Naive thymus-derived CD8-positive, alpha-beta T cell (primary cell): ENCODE measurements around the gene PIAS2. TPM values are rescaled to one million over a fixed set of nuclear protein-coding genes. Genes with fewer than 3 reads are reported as not detected.
"Not testable (repeated sequence)": the region's sequence is repeated elsewhere in the genome, so short reads cannot be mapped to it uniquely, and the experiment has no call there.

ENCODE experiments used
- ATAC-seq, 2 donors: fragments of 150-1000 bp; cut with Tn5 transposase in 1 of 2; sonication (Bioruptor Pico), chemical (Tn5 transposase) in 1 of 2; 1 replicate in 1 of 2; 2 replicates in 1 of 2; pipeline ENCODE4 v1.10.0; 2021; ENCODE audit warnings: mild to moderate bottlenecking in 2 of 2, moderate library complexity in 2 of 2
- POLR2A ChIA-PET: fragments of 350-600 bp; sonication (Branson Sonifier 250); formaldehyde crosslinking; loops from one replicate; lab custom pipeline; 2021; ENCODE audit warnings: antibody characterized with exemption; lab: Charles Lee
- DNase-seq, 10 donors: peaks; one replicate each; pipeline versions ENCODE4 v3.0.0 to v3.0.0-alpha.2; 2020 to 2022
- H3K27ac Mint-ChIP-seq, 10 donors: one replicate each; pipeline ENCODE4 v1.8.0; 2020 to 2022; ENCODE audit warnings: mild to moderate bottlenecking in 10 of 10, mixed read lengths in 10 of 10, moderate library complexity in 4 of 10, inconsistent platforms in 1 of 10
- H3K27me3 Mint-ChIP-seq, 5 donors: one replicate each; pipeline ENCODE4 v1.8.0; 2021 to 2022; ENCODE audit warnings: mixed read lengths in 5 of 5
- H3K36me3 Mint-ChIP-seq, 3 donors: one replicate each; pipeline ENCODE4 v1.8.0; 2020 to 2022; ENCODE audit warnings: mixed read lengths in 3 of 3, mild to moderate bottlenecking in 2 of 3, inconsistent platforms in 1 of 3
- H3K4me1 Mint-ChIP-seq, 4 donors: one replicate each; pipeline ENCODE4 v1.8.0; 2021 to 2022; ENCODE audit warnings: mixed read lengths in 4 of 4
- H3K4me3 Mint-ChIP-seq, 10 donors: one replicate each; pipeline ENCODE4 v1.8.0; 2020 to 2022; ENCODE audit warnings: mild to moderate bottlenecking in 10 of 10, mixed read lengths in 10 of 10, moderate library complexity in 6 of 10, inconsistent platforms in 1 of 10
- H3K9me3 Mint-ChIP-seq, 9 donors: one replicate each; pipeline ENCODE4 v1.8.0; 2020 to 2022; ENCODE audit warnings: mixed read lengths in 9 of 9, mild to moderate bottlenecking in 3 of 9, inconsistent platforms in 1 of 9, moderate library complexity in 1 of 9
- polyA plus RNA-seq, 3 donors: library from polyadenylated mRNA; unstranded; fragments of 300-500 nt; fragmentation: Illumina TruSeq; gene quantifications; one replicate each; pipeline ENCODE4 v1.2.3, GENCODE V29; 2021
- total RNA-seq, 8 experiments: library from RNA in 2 of 8; stranded (reverse) in 2 of 8; gene quantifications; one replicate each; pipeline ENCODE4 v1.2.3 and lab custom pipeline; 2021 to 2026

PIAS2 gene
- total and polyA plus RNA-seq, 5 experiments from 2014 or later: 16.5 to 45.4 (median 22.8) TPM

DNA sequence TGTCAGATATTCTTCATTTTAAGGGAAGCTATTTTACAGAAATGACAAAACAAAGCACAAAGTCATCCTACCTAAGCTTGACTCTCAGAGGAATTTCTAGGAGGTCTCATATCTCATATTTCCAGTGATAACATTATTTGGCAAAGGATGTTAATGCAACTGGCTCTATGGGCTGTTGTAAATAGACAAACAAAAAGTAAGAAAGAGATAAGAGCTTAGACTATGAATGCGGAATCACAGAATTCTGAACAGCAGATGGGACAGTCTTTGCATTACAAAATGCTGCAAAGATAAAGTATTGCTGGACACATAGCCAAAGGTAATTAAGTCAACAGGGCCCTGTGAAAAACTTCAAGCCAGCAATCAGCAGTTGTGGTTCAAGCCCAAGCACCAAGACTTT lies 23.9 kb downstream of the PIAS2 start:
- POLR2A ChIA-PET: no interaction called here
- H3K4me3 Mint-ChIP-seq: no peak overlapping the region
- peaks cover 23 to 59% (median 45%) of the 10 kb centered on the region in 3 donors for H3K36me3 Mint-ChIP-seq
- no peak overlapping the region for H3K27ac Mint-ChIP-seq
- H3K4me1 Mint-ChIP-seq: peaks cover 30 to 49% (median 42%) of the 10 kb centered on the region in 4 donors
- no peak for DNase-seq
- H3K27me3 Mint-ChIP-seq: no peaks in the 10 kb centered on the region
- no peak for ATAC-seq
- peaks cover 7 to 24% (median 15%) of the 10 kb centered on the region in 9 donors for H3K9me3 Mint-ChIP-seq

DNA sequence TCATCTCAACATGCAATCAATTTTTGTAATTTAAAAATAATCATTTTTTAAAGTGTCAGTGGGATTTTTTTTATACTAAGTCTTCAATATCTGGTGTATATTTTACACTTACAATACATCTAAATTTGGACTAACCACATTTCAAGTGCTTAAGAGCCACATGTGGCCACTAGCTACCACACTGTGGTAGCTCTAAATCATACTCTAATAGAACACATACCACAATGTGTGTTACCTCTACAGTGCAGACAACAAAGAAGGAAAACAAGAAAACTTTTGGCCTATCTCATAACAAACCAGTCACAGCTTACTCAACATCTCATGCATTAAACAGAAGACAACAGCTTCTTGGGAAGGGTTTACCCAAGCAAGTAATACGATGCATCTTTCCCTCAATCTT lies 24.5 kb downstream of the PIAS2 start:
- no peak overlapping the region for H3K27ac Mint-ChIP-seq
- peaks cover 28 to 48% (median 41%) of the 10 kb centered on the region in 4 donors for H3K4me1 Mint-ChIP-seq
- no peaks in the 10 kb centered on the region for H3K27me3 Mint-ChIP-seq
- POLR2A ChIA-PET: no interaction called here
- ATAC-seq: no peak
- peaks cover 26 to 62% (median 48%) of the 10 kb centered on the region in 3 donors for H3K36me3 Mint-ChIP-seq
- H3K4me3 Mint-ChIP-seq: peak overlapping the region in 1 of 10 donors; percentile 2
- H3K9me3 Mint-ChIP-seq: peaks cover 7 to 29% (median 17%) of the 10 kb centered on the region in 9 donors
- DNase-seq: no peak

DNA sequence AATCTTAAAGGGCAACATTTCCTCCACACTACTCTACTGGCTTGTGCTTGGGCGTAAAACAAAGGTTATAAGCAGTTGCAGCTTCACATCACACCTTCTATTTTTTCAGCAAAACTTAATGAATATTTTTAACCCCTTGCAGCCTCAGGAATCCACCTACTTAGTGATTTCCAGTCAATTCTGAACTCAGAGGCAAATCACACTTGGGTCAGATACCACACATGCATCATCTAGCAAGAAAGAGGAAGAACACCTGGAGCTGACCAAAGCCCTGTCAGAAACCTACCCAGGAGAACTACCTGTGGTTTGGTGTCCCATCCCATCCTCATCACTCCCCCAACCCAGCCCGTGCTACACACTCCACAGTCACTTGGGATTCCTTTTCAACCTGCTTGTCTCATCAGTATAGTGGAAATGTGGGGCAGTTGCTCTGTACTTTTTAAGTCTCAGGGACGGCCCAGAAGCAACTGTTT lies 25.5 kb downstream of the PIAS2 start:
- H3K27me3 Mint-ChIP-seq: no peaks in the 10 kb centered on the region
- ATAC-seq: no peak
- POLR2A ChIA-PET: no interaction called here
- peak overlapping the region in 2 of 10 donors; percentile 29 for H3K27ac Mint-ChIP-seq
- H3K36me3 Mint-ChIP-seq: peaks cover 26 to 65% (median 49%) of the 10 kb centered on the region in 3 donors
- H3K4me3 Mint-ChIP-seq: no peak overlapping the region
- H3K4me1 Mint-ChIP-seq: peaks cover 30 to 47% (median 38%) of the 10 kb centered on the region in 4 donors
- DNase-seq: no peak
- H3K9me3 Mint-ChIP-seq: peaks cover 7 to 37% (median 17%) of the 10 kb centered on the region in 9 donors

DNA sequence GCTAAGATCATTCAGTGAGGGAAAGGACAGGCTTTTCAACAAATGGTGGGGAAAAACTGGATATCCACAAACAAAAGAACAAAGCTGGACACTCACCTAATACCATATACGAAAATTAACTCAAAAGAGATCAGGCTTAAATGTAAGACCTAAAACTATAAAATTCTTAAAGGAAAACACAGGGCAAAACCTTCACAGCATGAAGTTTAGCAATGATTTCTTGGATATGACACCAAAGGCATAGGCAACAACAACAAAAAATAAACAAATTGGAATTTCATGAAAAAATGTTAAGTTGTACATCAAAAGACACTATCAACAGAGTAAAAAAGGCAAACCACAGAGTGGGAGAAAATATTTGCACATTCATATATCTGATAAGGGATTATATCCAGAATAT lies 28.3 kb downstream of the PIAS2 start:
- POLR2A ChIA-PET: no interaction called here
- no peak overlapping the region for H3K27ac Mint-ChIP-seq
- H3K36me3 Mint-ChIP-seq: peaks cover 26 to 52% (median 48%) of the 10 kb centered on the region in 3 donors

DNA sequence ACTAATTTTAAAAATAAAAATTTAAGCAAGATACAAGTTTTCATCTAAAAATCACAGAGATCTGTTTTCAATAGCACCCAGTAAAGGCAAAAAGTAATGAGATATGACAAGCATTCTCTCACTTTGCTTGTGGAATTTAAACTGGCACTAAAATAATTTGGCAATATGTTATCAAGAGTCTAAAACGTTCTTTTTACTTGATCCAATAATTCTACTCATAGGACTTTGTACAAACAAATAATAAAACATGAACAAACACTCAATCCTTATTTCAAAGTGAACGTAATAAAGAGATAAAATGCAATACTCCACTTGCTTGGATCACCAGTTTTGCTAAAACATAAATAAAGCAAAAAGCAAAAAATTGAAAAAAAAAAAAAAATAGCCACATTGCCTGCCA lies 30.4 kb downstream of the PIAS2 start:
- Mint-ChIP-seq H3K36me3 (peaks cover 26 to 51% (median 45%) of the 10 kb centered on the region in 3 donors), H3K27ac (no peak overlapping the region), H3K4me1 (peaks cover 9 to 24% (median 18%) of the 10 kb centered on the region in 4 donors), H3K9me3 (peaks cover 7 to 37% (median 19%) of the 10 kb centered on the region in 9 donors), H3K27me3 (no peaks in the 10 kb centered on the region), H3K4me3 (no peak overlapping the region)
- POLR2A ChIA-PET: no interaction called here
- DNase-seq (no peak), ATAC-seq (no peak)

More for the DNA sequence above, 28.3 kb downstream of the PIAS2 start:
- DNase-seq: no peak
- Mint-ChIP-seq H3K4me1 (peaks cover 30 to 37% (median 30%) of the 10 kb centered on the region in 4 donors), H3K9me3 (peaks cover 7 to 37% (median 18%) of the 10 kb centered on the region in 9 donors), H3K4me3 (no peak overlapping the region), H3K27me3 (no peaks in the 10 kb centered on the region)
- ATAC-seq: no peak

DNA sequence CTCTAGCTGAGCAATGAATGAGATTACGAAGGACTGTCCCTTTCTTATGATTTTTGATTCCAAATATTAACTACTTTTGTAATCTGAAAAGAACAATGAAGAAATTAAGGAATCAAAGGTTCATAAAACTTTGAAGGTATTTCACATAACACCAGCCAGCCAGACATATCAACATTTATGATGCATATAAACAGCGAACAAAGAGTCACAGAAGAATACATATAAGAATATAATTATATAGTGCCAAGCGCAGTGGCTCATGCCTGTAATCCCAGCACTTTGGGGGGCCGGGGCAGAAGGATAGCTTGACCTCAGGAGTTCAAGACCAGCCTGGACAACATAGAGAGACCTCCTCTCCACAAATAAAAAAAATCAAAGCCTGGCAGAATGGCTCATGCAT lies 34.1 kb downstream of the PIAS2 start:
- peaks cover 0 to 34% (median 12%) of the 10 kb centered on the region in 9 donors for H3K9me3 Mint-ChIP-seq
- H3K36me3 Mint-ChIP-seq: peaks cover 20 to 43% (median 41%) of the 10 kb centered on the region in 3 donors
- POLR2A ChIA-PET: no interaction called here
- peak overlapping the region in 1 of 10 donors; percentile 32 for H3K27ac Mint-ChIP-seq
- H3K27me3 Mint-ChIP-seq: no peaks in the 10 kb centered on the region
- H3K4me3 Mint-ChIP-seq: no peak overlapping the region
- H3K4me1 Mint-ChIP-seq: peaks cover 5 to 15% (median 6%) of the 10 kb centered on the region in 4 donors
- ATAC-seq (no peak), DNase-seq (no peak)

DNA sequence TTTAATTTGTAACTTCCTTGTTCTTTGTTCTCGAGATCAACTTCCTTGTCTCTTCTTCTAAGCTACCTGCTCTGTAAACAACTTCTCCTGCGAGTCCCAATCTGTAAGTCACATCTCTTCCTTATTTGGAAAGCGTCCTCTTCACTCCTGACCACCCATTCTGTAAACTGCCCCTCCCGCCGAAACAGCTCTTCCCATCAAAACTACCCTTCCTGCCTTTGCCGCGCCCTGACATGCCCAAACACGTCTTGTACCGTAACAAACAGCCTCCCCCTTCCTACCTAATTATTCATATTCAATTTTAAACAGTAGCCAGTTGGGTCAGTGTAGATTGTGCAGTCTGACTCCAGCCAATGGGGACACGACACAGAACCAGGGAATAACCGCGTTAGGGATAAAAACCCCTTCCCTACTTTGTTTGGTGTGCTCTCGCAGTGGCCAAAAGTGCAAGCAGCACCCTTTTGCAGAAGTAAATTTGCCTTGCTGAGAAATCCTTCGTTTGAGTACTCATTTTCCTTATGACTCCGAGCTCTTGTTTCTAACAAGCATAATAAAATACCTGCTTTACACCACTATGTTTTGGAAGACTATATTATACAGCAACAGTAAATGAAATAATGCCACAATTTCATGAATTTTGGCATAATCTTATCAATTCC lies 39.8 kb downstream of the PIAS2 start:
- no peak for DNase-seq
- peaks cover 11 to 36% (median 20%) of the 10 kb centered on the region in 4 donors for H3K4me1 Mint-ChIP-seq
- POLR2A ChIA-PET: no interaction called here
- H3K9me3 Mint-ChIP-seq: peaks cover 12 to 70% (median 33%) of the 10 kb centered on the region in 9 donors
- peak overlapping the region; percentile 24 to 88 (median 81) for H3K27ac Mint-ChIP-seq
- peaks cover 50 to 82% (median 56%) of the 10 kb centered on the region in 3 donors for H3K36me3 Mint-ChIP-seq
- H3K27me3 Mint-ChIP-seq: no peaks in the 10 kb centered on the region
- no peak for ATAC-seq
- peak overlapping the region in 8 of 10 donors; percentile 4 to 60 (median 22) for H3K4me3 Mint-ChIP-seq

DNA sequence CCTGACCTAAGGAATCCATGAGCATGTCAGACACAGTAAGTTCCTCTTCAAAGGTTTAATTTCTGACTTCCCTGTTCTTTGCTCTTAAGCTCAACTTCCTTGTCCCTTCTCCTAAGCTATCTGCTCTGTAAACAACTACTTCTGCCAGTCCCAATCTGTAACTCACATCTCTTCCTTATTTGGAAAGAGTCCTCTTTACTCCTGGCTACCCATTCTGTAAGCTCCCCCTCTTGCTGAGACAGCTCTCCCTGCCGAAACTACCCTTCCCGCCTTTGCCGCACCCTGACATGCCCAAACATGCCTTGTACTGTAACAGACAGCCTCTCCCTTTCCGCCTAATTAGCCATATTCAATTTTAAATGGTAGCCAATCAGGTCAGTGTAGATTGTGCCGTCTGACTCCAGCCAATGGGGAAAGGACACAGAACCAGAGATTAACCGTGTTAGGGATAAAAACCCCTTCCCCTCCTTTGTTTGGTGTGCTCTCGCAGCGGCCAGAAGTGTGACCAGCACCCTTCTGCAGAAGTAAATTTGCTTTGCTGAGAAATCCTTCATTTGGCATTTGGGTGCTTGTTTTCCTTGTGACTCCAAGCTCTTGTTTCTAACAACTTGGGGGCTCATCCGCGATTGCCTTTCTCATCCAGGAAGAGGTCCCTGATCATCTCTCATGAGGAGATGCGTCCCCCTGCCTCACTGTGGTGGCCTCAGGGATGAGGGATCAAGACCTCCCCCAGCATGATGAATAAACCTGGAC lies 49.0 kb downstream of the PIAS2 start:
- Mint-ChIP-seq H3K27me3 (no peaks in the 10 kb centered on the region), H3K4me3 (no peak overlapping the region), H3K36me3 (peaks cover 53 to 72% (median 55%) of the 10 kb centered on the region in 3 donors), H3K4me1 (peaks cover 11 to 50% (median 36%) of the 10 kb centered on the region in 4 donors), H3K9me3 (peaks cover 7 to 51% (median 37%) of the 10 kb centered on the region in 9 donors), H3K27ac (no peak overlapping the region)
- POLR2A ChIA-PET: no interaction called here
- DNase-seq (no peak), ATAC-seq (no peak)

DNA sequence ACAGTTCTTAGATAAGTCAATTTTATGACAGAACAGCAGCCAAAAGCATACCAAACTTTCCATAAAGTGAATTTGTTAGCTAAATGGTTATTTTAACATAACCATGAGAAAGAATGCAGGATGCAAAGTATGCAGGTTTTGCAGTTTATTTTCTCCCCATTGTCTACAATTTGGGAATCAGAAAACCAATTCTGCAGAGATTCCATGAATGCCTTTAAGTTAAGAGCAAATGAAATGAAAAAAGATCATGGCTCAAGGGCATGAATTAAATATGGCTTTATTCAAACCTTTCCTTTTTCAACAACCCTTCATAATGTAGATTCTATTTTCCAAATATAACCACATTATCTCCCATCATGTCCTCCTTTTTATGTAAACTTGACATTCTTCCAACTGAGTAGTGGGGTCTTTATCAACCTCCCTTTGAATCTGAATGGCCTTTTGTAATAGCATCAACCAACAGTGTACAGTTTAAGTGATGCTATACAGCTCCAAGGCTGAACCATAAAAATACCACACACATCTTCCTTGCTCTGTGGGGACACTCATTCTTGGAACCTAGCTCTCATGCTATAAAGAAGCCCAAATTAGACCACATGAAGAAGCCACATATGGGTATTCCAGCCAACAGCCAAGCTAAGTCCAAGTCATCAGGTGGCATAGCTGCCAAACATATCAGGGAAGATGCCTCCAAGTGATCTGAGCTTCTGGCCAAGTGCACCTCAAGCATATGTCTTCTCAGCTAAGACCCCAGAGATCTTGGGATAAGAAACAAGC lies 49.8 kb downstream of the PIAS2 start:
- Mint-ChIP-seq H3K4me1 (peaks cover 10 to 50% (median 33%) of the 10 kb centered on the region in 4 donors), H3K36me3 (peaks cover 48 to 67% (median 55%) of the 10 kb centered on the region in 3 donors), H3K27me3 (no peaks in the 10 kb centered on the region), H3K4me3 (no peak overlapping the region), H3K9me3 (peaks cover 7 to 44% (median 37%) of the 10 kb centered on the region in 9 donors), H3K27ac (peak overlapping the region in 2 of 10 donors; percentile 1 to 3)
- ATAC-seq: no peak
- POLR2A ChIA-PET: no interaction called here
- no peak for DNase-seq

DNA sequence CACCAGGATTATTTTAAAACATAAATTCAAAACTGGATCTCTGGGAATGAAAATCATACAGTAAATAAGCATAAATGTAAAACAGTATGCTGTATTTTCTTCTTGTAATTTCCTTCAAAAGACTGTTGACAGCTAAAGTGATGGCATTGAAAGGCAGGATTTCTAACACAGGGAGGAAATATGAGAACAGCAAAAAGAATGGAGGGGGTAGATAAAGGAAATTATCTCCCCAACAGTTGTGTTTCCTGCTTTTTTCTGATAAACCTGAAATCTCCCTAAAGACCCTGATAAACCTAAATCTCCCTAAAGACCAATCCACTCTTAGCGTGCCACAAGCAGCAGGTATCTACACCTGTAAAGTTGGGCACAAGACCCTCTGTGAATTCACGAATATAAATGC lies 50.8 kb downstream of the PIAS2 start:
- Mint-ChIP-seq H3K4me3 (no peak overlapping the region), H3K27me3 (no peaks in the 10 kb centered on the region), H3K9me3 (peaks cover 7 to 37% (median 30%) of the 10 kb centered on the region in 9 donors), H3K36me3 (peaks cover 39 to 59% (median 58%) of the 10 kb centered on the region in 3 donors), H3K27ac (peak overlapping the region in 1 of 10 donors; percentile 11), H3K4me1 (peaks cover 10 to 52% (median 30%) of the 10 kb centered on the region in 4 donors)
- POLR2A ChIA-PET: no interaction called here
- ATAC-seq: no peak
- DNase-seq: no peak

DNA sequence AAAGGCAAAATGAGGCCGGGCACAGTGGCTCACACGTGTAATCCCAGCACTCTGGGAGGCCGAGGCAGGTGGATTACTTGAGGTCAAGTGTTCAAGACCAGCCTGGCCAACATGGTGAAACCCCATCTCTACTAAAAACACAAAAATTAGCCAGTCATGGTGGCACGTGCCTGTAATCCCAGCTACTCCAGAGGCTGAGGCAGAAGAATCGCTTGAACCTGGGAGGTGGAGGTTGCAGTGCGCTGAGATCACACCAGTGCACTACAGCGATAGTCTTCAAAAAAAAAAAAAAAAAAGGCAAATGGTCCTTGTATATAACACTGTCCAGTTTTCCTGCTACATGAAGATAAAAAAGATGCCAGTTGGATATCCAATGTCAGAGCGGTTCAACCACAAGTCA lies 52.1 kb downstream of the PIAS2 start:
- ATAC-seq, POLR2A ChIA-PET, H3K27me3 Mint-ChIP-seq, DNase-seq, H3K27ac Mint-ChIP-seq, H3K4me3 Mint-ChIP-seq: not testable (repeated sequence)
- H3K4me1 Mint-ChIP-seq: peaks cover 10 to 53% (median 29%) of the 10 kb centered on the region in 4 donors
- H3K36me3 Mint-ChIP-seq: peaks cover 33 to 65% (median 56%) of the 10 kb centered on the region in 3 donors
- H3K9me3 Mint-ChIP-seq: peaks cover 0 to 27% (median 25%) of the 10 kb centered on the region in 9 donors

DNA sequence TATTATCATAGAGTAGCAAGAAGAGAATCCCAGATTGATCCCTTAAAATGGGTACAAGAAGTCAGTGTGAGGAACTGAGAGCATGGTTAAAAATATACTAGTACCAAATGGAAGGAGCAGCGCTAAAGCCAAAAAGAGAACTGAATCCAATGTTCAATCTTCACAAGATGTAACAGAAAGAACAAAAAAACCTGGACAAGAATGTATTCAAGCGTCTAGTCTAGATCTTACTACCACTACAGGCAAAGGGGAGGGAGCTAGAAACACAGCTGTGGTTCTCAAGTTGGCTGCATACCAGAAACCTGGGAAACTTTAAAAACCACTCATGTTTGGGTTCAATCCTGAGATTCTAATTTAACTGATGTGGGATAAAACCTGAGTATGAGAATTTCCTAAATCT lies 57.5 kb downstream of the PIAS2 start:
- Mint-ChIP-seq H3K36me3 (peaks cover 29 to 82% (median 61%) of the 10 kb centered on the region in 3 donors), H3K4me1 (peaks cover 17 to 30% (median 21%) of the 10 kb centered on the region in 4 donors), H3K27me3 (no peaks in the 10 kb centered on the region), H3K9me3 (no peaks in the 10 kb centered on the region), H3K4me3 (no peak overlapping the region), H3K27ac (peak overlapping the region in 3 of 10 donors; percentile 0 to 55 (median 0))
- POLR2A ChIA-PET: no interaction called here
- ATAC-seq: no peak
- DNase-seq: no peak
